ENCODE data around the gene THUMPD3.

The THUMPD3 gene

GRCh38 chr3:9361691-9362388 lies 1.0 kb upstream of the THUMPD3 start:
- no peak for DNase-seq

GRCh38 chr3:9369508-9369907 lies 6.7 kb downstream of the THUMPD3 start:
- no peak for DNase-seq

- no peak for DNase-seq
These were observed 10.6 kb downstream of the THUMPD3 start for GRCh38 chr3:9373465-9373864.

GRCh38 chr3:9377981-9378380 lies 15.1 kb downstream of the THUMPD3 start:
- DNase-seq = no peak

- DNase-seq = no peak
These were observed 16.5 kb downstream of the THUMPD3 start for GRCh38 chr3:9379327-9379726.

- DNase-seq = no peak
These were observed 17.2 kb downstream of the THUMPD3 start for GRCh38 chr3:9380014-9380413.

- no peak for DNase-seq
These were observed 21.4 kb downstream of the THUMPD3 start for GRCh38 chr3:9384141-9384828.

GRCh38 chr3:9385187-9386077 lies 22.6 kb downstream of the THUMPD3 start:
- DNase-seq = no peak

- no peak for DNase-seq
These were observed 23.2 kb downstream of the THUMPD3 start for GRCh38 chr3:9386078-9386459.

- no peak for DNase-seq
These were observed 23.9 kb downstream of the THUMPD3 start for GRCh38 chr3:9386501-9387321.

- no peak for DNase-seq
These were observed 24.4 kb downstream of the THUMPD3 start for GRCh38 chr3:9387322-9387655.

GRCh38 chr3:9388142-9388541 lies 25.3 kb downstream of the THUMPD3 start:
- DNase-seq = no peak

GRCh38 chr3:9388562-9389272 lies 25.9 kb downstream of the THUMPD3 start:
- no peak for DNase-seq

- DNase-seq = no peak
These were observed 27.5 kb downstream of the THUMPD3 start for GRCh38 chr3:9390265-9390888.

- DNase-seq = no peak
These were observed 29.2 kb downstream of the THUMPD3 start for GRCh38 chr3:9392041-9392440.

GRCh38 chr3:9395570-9396300 lies 32.9 kb downstream of the THUMPD3 start:
- DNase-seq = no peak

GRCh38 chr3:9396301-9396631 lies 33.4 kb downstream of the THUMPD3 start:
- peak; percentile 80 for DNase-seq

- DNase-seq = peak; percentile 99
These were observed 33.9 kb downstream of the THUMPD3 start for GRCh38 chr3:9396632-9397331.

- DNase-seq = peak; percentile 100
These were observed 34.6 kb downstream of the THUMPD3 start, which contains the start of gene SETD5 for GRCh38 chr3:9397332-9397905. SETD5 (plus strand) TSS chr3:9397615; CDS start chr3:9428939, 31,324 bp downstream.

Measured in activated naive CD4-positive, alpha-beta T cell treated with Interleukin-2 at 50 U/mL for 16 hours (primary cell).